H1 (cell line): ENCODE measurements around the gene FBN1. TPM values are rescaled to one million over a fixed set of nuclear protein-coding genes. Genes with fewer than 3 reads are reported as not detected.

Source experiments
- CTCF ChIA-PET: fragments of 300-600 bp; sonication (Branson Sonifier 250); formaldehyde crosslinking; loops from one replicate; lab custom pipeline; 2021; ENCODE audit not compliant: partially characterized antibody; lab: Charles Lee
- POLR2A ChIA-PET: fragments of 300-600 bp; sonication (Branson Sonifier 250); formaldehyde crosslinking; loops from one replicate; lab custom pipeline; 2021; ENCODE audit warnings: inconsistent platforms; ENCODE audit not compliant: partially characterized antibody; lab: Charles Lee
- DNase-seq, 2 experiments: peaks; one replicate each; pipeline versions ENCODE4 v3.0.0 to v3.0.0-alpha.2; 2010 to 2022; ENCODE audit warnings: low spot score in 2 of 2, low read depth in 1 of 2, mixed read lengths in 1 of 2
- FAIRE-seq: peaks from 2 replicates; lab custom pipeline; 2011; peaks lifted over from hg19 to GRCh38; lab: Jason Lieb, UNC
- H2AFZ ChIP-seq: 2 replicates; pipeline ENCODE4 v1.8.1; 2012; ENCODE audit warnings: low read length, inconsistent platforms
- H2AK5ac ChIP-seq: 2 replicates; pipeline ENCODE4 v1.6.1; 2013; ENCODE audit warnings: low read depth, low read length
- H2BK120ac ChIP-seq: replicated peaks from 2 replicates; pipeline ENCODE3; 2013; ENCODE audit warnings: low read depth, low read length, inconsistent platforms
- H2BK12ac ChIP-seq: 2 replicates; pipeline ENCODE4 v1.6.1; 2013; ENCODE audit warnings: low read depth, low read length
- H2BK15ac ChIP-seq: 2 replicates; pipeline ENCODE4 v1.6.1; 2013; ENCODE audit warnings: low read length
- H2BK20ac ChIP-seq: 2 replicates; pipeline ENCODE4 v1.6.1; 2013; ENCODE audit warnings: low read length
- H2BK5ac ChIP-seq: 2 replicates; pipeline ENCODE4 v1.6.1; 2013; ENCODE audit warnings: low read depth, low read length
- H3K14ac ChIP-seq: 2 replicates; pipeline ENCODE4 v1.6.1; 2013; ENCODE audit warnings: inconsistent platforms; ENCODE audit not compliant: insufficient read length
- H3K18ac ChIP-seq: 2 replicates; pipeline ENCODE4 v1.6.1; 2013; ENCODE audit warnings: low read length; ENCODE audit errors: extremely low read depth
- H3K23ac ChIP-seq: 2 replicates; pipeline ENCODE4 v1.6.1; 2013; ENCODE audit warnings: inconsistent platforms; ENCODE audit not compliant: insufficient read length
- H3K23me2 ChIP-seq: 2 replicates; pipeline ENCODE4 v1.6.1; 2013; ENCODE audit warnings: low read depth, low read length
- H3K27ac ChIP-seq: 2 replicates; pipeline ENCODE4 v1.6.1; 2011; ENCODE audit warnings: low read depth, low read length, inconsistent platforms
- H3K27me3 ChIP-seq, 4 experiments: replicated peaks in 1 of 4; 1 replicate in 1 of 4; 2 replicates in 3 of 4; pipeline versions ENCODE4 v1.6.1 to v1.8.1; 2011 to 2013; ENCODE audit warnings: low read length in 3 of 4, mild to moderate bottlenecking in 3 of 4, inconsistent platforms in 2 of 4, mixed read lengths in 2 of 4, moderate library complexity in 1 of 4; ENCODE audit not compliant: control insufficient read depth in 3 of 4, insufficient read depth in 3 of 4; ENCODE audit errors: extremely low read depth in 1 of 4
- H3K36me3 ChIP-seq, 4 experiments: 2 replicates each; pipeline versions ENCODE4 v1.6.1 to v1.8.1; 2011 to 2013; ENCODE audit warnings: mild to moderate bottlenecking in 4 of 4, low read length in 3 of 4, moderate library complexity in 2 of 4, control low read depth in 1 of 4, inconsistent platforms in 1 of 4; ENCODE audit not compliant: insufficient read depth in 4 of 4, control insufficient read depth in 2 of 4
- H3K4ac ChIP-seq: replicated peaks from 2 replicates; pipeline ENCODE3; 2013; ENCODE audit warnings: low read length, low read depth, mixed read lengths, inconsistent platforms; ENCODE audit not compliant: insufficient read length
- H3K4me1 ChIP-seq, 4 experiments: replicated peaks in 1 of 4; 1 replicate in 1 of 4; 2 replicates in 3 of 4; pipeline versions ENCODE4 v1.6.1 to v1.8.1; 2011 to 2013; ENCODE audit warnings: low read length in 3 of 4, inconsistent platforms in 2 of 4, mixed read lengths in 1 of 4; ENCODE audit not compliant: insufficient read depth in 4 of 4, control insufficient read depth in 3 of 4
- H3K4me2 ChIP-seq, 2 experiments: 2 replicates each; pipeline versions ENCODE4 v1.6.1 to v1.8.1; 2011 to 2013; ENCODE audit warnings: low read depth in 2 of 2, low read length in 2 of 2, control low read depth in 1 of 2, inconsistent platforms in 1 of 2, mild to moderate bottlenecking in 1 of 2; ENCODE audit not compliant: insufficient read depth in 1 of 2
- H3K4me3 ChIP-seq, 4 experiments: fragments of 200-600, 300-600 bp in 1 of 4; sonication (generic), shearing (Covaris generic), sonication (Bioruptor Twin) in 1 of 4; 2 replicates each; pipeline versions ENCODE4 v1.5.1 to v1.8.1; 2011 to 2016; ENCODE audit warnings: low read length in 4 of 4, low read depth in 3 of 4, control low read depth in 2 of 4, inconsistent platforms in 2 of 4, mild to moderate bottlenecking in 2 of 4, mixed read lengths in 1 of 4, moderate library complexity in 1 of 4; ENCODE audit not compliant: insufficient read depth in 2 of 4; ENCODE audit errors: extremely low read depth in 1 of 4
- H3K56ac ChIP-seq: replicated peaks from 2 replicates; pipeline ENCODE3; 2013; ENCODE audit warnings: low read depth, mild to moderate bottlenecking, mixed read lengths, low read length, inconsistent platforms; ENCODE audit not compliant: insufficient read length
- H3K79me1 ChIP-seq: 2 replicates; pipeline ENCODE4 v1.6.1; 2013; ENCODE audit warnings: low read depth, low read length, control low read depth
- H3K79me2 ChIP-seq, 2 experiments: 2 replicates each; pipeline versions ENCODE4 v1.6.1 to v1.8.1; 2012 to 2013; ENCODE audit warnings: low read length in 2 of 2, mild to moderate bottlenecking in 2 of 2, inconsistent platforms in 1 of 2; ENCODE audit not compliant: insufficient read depth in 2 of 2, control insufficient read depth in 1 of 2
- H3K9ac ChIP-seq, 4 experiments: replicated peaks in 1 of 4; 1 replicate in 1 of 4; 2 replicates in 3 of 4; pipeline versions ENCODE4 v1.6.1 to v1.8.1; 2011 to 2013; ENCODE audit warnings: low read depth in 3 of 4, low read length in 3 of 4, control low read depth in 2 of 4, mild to moderate bottlenecking in 2 of 4, moderate library complexity in 2 of 4, inconsistent platforms in 1 of 4; ENCODE audit errors: extremely low read depth in 1 of 4
- H3K9me3 ChIP-seq, 2 experiments: 2 replicates each; pipeline versions ENCODE4 v1.6.1 to v1.8.1; 2012 to 2013; ENCODE audit warnings: mild to moderate bottlenecking in 2 of 2, moderate library complexity in 2 of 2, control low read depth in 1 of 2, inconsistent platforms in 1 of 2, low read depth in 1 of 2, low read length in 1 of 2, mixed read lengths in 1 of 2; ENCODE audit not compliant: insufficient read depth in 2 of 2
- H4K20me1 ChIP-seq, 2 experiments: replicated peaks in 1 of 2; 2 replicates each; pipeline versions ENCODE3 to v1.8.1; 2011 to 2013; ENCODE audit warnings: inconsistent platforms in 2 of 2, low read length in 2 of 2, mild to moderate bottlenecking in 1 of 2; ENCODE audit not compliant: insufficient read depth in 2 of 2, control insufficient read depth in 1 of 2
- H4K5ac ChIP-seq: 2 replicates; pipeline ENCODE4 v1.6.1; 2013; ENCODE audit warnings: low read length, low read depth, mixed read lengths, inconsistent platforms; ENCODE audit not compliant: insufficient read length
- H4K8ac ChIP-seq: 2 replicates; pipeline ENCODE4 v1.8.0; 2013; ENCODE audit warnings: mild to moderate bottlenecking, moderate library complexity, low read length, inconsistent platforms; ENCODE audit not compliant: insufficient read depth; ENCODE audit errors: extremely low read depth
- H4K91ac ChIP-seq: replicated peaks from 2 replicates; pipeline ENCODE3; 2013; ENCODE audit warnings: low read length, mixed read lengths, inconsistent platforms; ENCODE audit not compliant: insufficient read length
- CBX8 ChIP-seq: fragments of 300-800, 300-1000 bp; sonication (generic); IDR thresholded peaks from 2 replicates; pipeline ENCODE4 v1.7.1; 2016; ENCODE audit warnings: low read depth, low read length, borderline replicate concordance
- CTBP2 ChIP-seq: IDR thresholded peaks from 2 replicates; pipeline ENCODE4 v1.7.0; 2011; ENCODE audit warnings: borderline replicate concordance, mild to moderate bottlenecking, moderate library complexity, mixed read lengths, low read length; ENCODE audit not compliant: insufficient read depth, insufficient read length
- KDM1A ChIP-seq: fragments of 200-600, 300-600 bp; sonication (generic); IDR thresholded peaks from 2 replicates; pipeline ENCODE4 v1.7.1; 2016; ENCODE audit warnings: mild to moderate bottlenecking, low read length, borderline replicate concordance
- RFX5 ChIP-seq: IDR thresholded peaks from 2 replicates; pipeline ENCODE4 v1.6.1; 2011; ENCODE audit warnings: low read depth, low read length, improper control_type of control experiment, borderline replicate concordance
- SIRT6 ChIP-seq: IDR thresholded peaks from one replicate; pipeline ENCODE4 v1.7.1; 2012; ENCODE audit warnings: low read length, inconsistent platforms
- TAF7 ChIP-seq: optimal IDR thresholded peaks from 2 replicates; pipeline ENCODE3; 2011; ENCODE audit warnings: low read depth, mild to moderate bottlenecking, inconsistent platforms, low read length, moderate library complexity, borderline replicate concordance
- WGBS, 2 experiments: shearing (Covaris generic) in 1 of 2; methylation state at CpG; one replicate each; pipeline versions ENCODE4 v1.1.6 to v1.1.7; 2013 to 2015; ENCODE audit warnings: low lambda C conversion rate in 2 of 2, mixed read lengths in 2 of 2, inconsistent platforms in 1 of 2, low coverage in 1 of 2, missing lambda C conversion rate in 1 of 2; ENCODE audit not compliant: insufficient replicate concordance in 2 of 2, insufficient coverage in 1 of 2, insufficient read length in 1 of 2; ENCODE audit errors: extremely low coverage in 1 of 2, missing lambda C conversion rate in 1 of 2; 5-methylcytosine and 5-hydroxymethylcytosine counted together
- polyA plus RNA-seq, 7 experiments: library from polyadenylated mRNA; depleted of rRNA in 3 of 7; stranded (reverse) in 5 of 7; unstranded in 2 of 7; fragments of >200 nt in 5 of 7; fragments of 200-250 nt in 2 of 7; gene quantifications; 1 replicate in 5 of 7; 2 replicates in 1 of 7; 4 replicates in 1 of 7; pipeline versions ENCODE4 v1.2.1 to v1.2.3, GENCODE V29; 2011 to 2013; ENCODE audit warnings: missing spikeins in 2 of 7, mixed read lengths in 2 of 7
- total RNA-seq: library from RNA; stranded (reverse); fragmentation: NEBNext Ultra II Directional; extraction: Animal tissue kit (Norgen Biotek cat#: 25700); gene quantifications from 2 replicates; pipeline ENCODE4 v1.2.1, GENCODE V29; 2021
- TF ChIP-seq, protein P1 (sequence below): IDR thresholded peaks from 2 replicates; pipeline ENCODE4 v1.6.1; 2011; ENCODE audit warnings: low read length, improper control_type of control experiment

Gene FBN1
- total and polyA plus RNA-seq, 2 of the 8 experiments (the other 6 are each of a cell fraction or from before 2014, with no cell fraction given): 3.0 to 4.0 TPM

DNA sequence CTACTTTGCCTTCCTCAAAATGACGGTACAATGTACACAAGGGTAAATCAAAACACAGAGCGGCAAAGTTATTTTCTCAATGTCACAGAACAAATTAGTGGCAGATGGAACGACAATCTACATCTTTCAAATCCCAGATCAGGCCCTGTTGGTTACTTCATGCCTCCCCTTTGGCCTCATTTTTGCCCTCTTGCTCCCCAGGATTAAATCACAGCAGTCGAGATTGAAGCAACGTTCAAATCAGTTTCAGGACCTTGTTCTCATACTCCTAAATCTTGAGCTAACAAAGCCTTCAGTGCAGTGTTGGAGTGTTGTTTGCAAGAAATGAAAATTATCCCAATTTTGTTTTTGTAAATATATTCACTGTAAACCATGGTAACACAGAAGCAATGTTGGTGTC is 91.4 kb downstream of the FBN1 start:
- Histone ChIP-seq H3K18ac (no peak overlapping the region), H3K4ac (no peak overlapping the region), H2BK12ac (no peak overlapping the region), H3K79me2 (no peaks in the 10 kb centered on the region), H4K8ac (no peak overlapping the region), H3K36me3 (no peaks in the 10 kb centered on the region), H2AK5ac (no peak overlapping the region), H3K4me2 (no peak overlapping the region), H3K4me3 (no peak overlapping the region), H2BK5ac (no peak overlapping the region), H2BK20ac (no peak overlapping the region), H4K91ac (no peak overlapping the region), H2AFZ (no peak overlapping the region), H3K79me1 (no peaks in the 10 kb centered on the region), H3K14ac (no peak overlapping the region), H3K56ac (no peak overlapping the region), H3K9me3 (no peaks in the 10 kb centered on the region), H4K5ac (no peak overlapping the region), H4K20me1 (no peaks in the 10 kb centered on the region), H2BK15ac (no peak overlapping the region), H3K9ac (no peak overlapping the region), H3K27me3 (no peaks in the 10 kb centered on the region), H3K4me1 (no peaks in the 10 kb centered on the region), H3K27ac (no peak overlapping the region), H3K23ac (no peak overlapping the region), H3K23me2 (no peaks in the 10 kb centered on the region), H2BK120ac (no peak overlapping the region)
- FAIRE-seq: no peak
- no peak for TF ChIP-seq KDM1A
- TF ChIP-seq SIRT6: no peak
- no peak for TF ChIP-seq RFX5
- TF ChIP-seq, protein P1, sequence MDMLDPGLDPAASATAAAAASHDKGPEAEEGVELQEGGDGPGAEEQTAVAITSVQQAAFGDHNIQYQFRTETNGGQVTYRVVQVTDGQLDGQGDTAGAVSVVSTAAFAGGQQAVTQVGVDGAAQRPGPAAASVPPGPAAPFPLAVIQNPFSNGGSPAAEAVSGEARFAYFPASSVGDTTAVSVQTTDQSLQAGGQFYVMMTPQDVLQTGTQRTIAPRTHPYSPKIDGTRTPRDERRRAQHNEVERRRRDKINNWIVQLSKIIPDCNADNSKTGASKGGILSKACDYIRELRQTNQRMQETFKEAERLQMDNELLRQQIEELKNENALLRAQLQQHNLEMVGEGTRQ: no peak
- TF ChIP-seq TAF7: no peak
- TF ChIP-seq CTBP2: no peak
- no peak for TF ChIP-seq CBX8
- ChIA-PET POLR2A (no interaction called here), CTCF (interaction anchor here (1.0 kb wide), 1 partner anchor 19 kb away, joined by 3 read pairs; no protein-coding TSS in a partner anchor)
- DNase-seq: no peak
- 91% methylated on average over 5 of the region's 5 CpGs; no CpG with 5 or more reads in 1 of the 2 experiments for WGBS, 2 experiments
